NCI-H82 (cell line): Measurements from ENCODE around the gene ZNF595.
"Not testable (repeated sequence)": the region's sequence is repeated elsewhere in the genome, so short reads cannot be mapped to it uniquely, and the experiment has no call there.

ENCODE experiments used
- DNase-seq: peaks from one replicate; lab custom pipeline; 2025; lab: John Stamatoyannopoulos, UW

The ZNF595 gene

DNA sequence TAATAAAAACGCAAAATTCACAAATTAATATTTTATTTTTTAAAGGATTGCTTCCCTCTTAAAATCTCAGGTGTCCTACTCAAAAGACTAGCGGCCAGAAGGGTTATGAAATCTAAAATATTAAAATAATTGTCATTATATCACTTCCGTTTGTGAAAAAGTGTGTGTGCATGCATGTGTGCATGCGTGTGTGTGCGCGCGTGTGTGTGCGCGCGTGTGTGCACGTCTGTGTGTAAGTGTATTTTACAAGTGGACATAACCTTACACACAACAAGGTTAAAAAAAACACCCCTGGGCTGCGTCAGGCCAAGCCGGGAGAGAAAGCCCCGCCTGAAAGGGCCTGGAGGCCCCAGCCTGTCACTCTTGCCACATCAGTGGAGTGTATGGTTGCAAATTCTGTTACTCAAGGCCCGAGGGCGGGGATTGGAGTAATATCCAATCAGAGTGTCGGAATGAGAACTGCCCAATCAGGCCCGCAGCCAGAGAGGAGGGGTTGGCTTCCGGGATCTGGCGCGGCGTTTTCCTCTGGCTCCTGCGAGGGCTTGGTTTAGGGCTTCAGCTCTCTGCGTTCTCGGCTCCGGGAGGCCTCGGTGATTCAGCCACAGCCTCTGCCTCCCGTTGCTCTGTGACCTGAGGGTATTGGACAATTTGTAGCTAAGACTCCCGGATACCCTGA lies at the start of gene ZNF595:
ZNF595 (plus strand) TSS at position 518 of the 676 bp plus-strand sequence. CDS start 168 bp downstream, outside the sequence.
- DNase-seq: not testable (repeated sequence)

- DNase-seq: not testable (repeated sequence)
Measured at GRCh38 chr4:9937-10870, 42.9 kb upstream of the ZNF595 start.

GRCh38 chr4:11095-11815 lies 41.9 kb upstream of the ZNF595 start:
- DNase-seq: not testable (repeated sequence)

- DNase-seq: not testable (repeated sequence)
Measured at GRCh38 chr4:11816-12417, 41.2 kb upstream of the ZNF595 start.

DNA sequence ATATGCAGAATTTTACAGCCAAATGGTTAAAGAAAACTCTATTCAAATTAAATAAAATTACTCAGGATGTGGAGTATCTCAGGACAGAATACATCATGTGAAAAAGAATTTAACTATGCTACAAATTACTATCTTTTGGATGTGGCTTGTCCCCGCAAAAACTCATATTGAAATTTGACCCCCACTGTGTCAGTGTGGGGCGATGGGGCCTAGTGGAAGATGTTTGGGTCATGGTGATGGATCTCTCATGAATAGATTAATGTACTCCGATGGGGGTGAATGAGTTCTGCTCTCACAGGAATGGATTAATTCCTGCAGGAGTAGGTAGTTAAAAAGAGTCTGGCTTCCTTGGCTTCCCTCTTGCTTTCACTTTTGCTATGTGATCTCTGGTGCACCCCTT lies 35.0 kb upstream of the ZNF595 start:
- not testable (repeated sequence) for DNase-seq

- DNase-seq: not testable (repeated sequence)
Measured at GRCh38 chr4:18589-18988, 34.5 kb upstream of the ZNF595 start.

- DNase-seq: not testable (repeated sequence)
Measured at GRCh38 chr4:22882-23281, 30.2 kb upstream of the ZNF595 start.

DNA sequence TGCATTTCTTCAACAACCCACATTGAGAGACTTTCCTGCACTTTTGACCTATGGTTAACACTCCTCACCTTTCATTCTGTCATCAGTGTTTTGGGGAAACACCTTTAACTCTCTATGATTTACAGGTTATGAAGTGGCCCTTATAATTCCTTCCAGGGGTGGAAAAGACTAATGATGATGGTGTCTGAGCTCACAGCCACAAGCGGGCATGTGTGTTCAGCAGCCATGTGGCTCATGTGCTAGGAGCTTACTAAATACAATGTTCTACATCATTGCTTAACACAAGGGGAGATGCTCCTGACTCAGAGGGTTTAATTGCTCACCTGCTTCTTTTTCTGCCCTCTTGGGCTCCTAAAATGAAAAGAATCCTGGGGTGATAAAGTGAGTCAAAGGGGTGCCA lies 28.8 kb upstream of the ZNF595 start:
- not testable (repeated sequence) for DNase-seq

DNA sequence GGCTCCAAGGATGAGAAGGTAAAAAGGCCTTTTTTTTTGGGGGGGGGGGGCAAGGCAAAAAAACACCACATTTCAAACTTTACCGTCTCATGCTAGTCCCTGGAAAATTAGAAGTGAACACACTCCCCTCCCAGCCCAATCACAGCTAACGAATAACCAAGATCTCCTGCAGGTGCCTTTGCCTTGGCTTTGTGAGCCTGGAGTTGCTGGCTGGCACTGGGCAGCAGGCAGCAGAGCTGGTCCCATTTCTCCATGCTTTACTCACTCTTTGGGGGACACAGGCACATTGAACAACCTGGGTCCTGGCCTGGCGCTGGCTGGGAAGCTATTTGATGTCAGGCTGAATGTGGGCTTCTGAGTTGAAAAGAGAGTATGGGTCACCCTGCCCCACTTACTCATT lies 25.6 kb upstream of the ZNF595 start:
- not testable (repeated sequence) for DNase-seq

GRCh38 chr4:28767-29542 lies 24.2 kb upstream of the ZNF595 start:
- not testable (repeated sequence) for DNase-seq

GRCh38 chr4:33314-33713 lies 19.8 kb upstream of the ZNF595 start:
- DNase-seq: not testable (repeated sequence)

DNA sequence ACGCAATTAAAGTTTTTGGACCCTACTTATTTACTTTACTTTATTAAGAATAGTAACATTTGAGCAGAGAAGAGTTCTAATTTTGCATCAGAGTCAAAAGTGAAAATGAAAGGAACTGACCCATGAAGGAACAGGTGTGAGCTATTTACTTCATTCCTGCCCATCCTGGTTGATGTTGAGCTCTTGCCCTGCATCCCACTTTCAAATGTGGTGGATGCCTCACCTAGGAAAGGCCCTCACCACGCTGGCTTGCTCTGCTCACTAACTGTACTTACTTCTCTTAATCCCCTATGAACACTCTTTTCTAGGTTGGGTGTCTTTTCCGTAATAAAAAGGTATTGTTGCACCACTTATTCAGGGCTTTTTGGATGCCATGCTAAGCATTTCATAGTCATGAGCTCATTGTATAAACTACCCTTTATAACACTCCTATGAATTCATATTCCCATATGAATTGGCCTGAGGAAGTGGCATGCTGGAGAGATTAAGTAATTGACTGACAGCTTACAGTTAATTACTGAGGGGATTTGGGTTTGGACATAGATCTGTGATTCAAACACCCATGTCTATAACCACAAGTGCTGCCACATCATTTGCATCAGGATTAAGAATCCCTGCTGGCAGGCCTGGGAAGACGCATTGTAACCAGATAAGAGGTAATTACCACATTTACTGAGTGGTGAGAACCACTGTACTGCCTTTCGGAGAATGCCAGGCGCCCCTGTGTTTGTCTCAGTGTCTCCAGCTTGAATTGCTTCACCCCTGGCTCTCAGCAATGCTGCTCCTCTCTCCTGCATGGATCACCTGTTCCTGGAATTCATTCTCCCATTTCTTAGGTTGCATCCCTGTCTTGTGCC lies 16.3 kb upstream of the ZNF595 start:
- DNase-seq: not testable (repeated sequence)

DNA sequence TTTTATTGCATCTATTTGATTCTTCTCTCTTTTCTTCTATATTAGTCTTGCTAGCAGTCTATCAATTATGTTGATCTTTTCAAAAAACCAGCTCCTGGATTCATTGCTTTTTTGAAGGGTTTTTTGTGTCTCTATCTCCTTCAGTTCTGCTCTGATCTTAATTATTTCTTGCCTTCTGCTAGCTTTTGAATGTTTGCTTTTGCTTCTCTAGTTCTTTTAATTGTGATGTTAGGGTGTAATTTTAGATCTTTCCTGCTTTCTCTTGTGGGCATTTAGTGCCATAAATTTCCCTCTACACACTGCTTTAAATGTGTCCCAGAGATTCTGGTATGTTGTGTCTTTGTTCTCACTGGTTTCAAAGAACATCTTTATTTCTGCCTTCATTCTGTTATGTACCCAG lies 14.9 kb upstream of the ZNF595 start:
- DNase-seq: not testable (repeated sequence)

- DNase-seq: not testable (repeated sequence)
Measured at GRCh38 chr4:43375-43774, 9.7 kb upstream of the ZNF595 start.

DNA sequence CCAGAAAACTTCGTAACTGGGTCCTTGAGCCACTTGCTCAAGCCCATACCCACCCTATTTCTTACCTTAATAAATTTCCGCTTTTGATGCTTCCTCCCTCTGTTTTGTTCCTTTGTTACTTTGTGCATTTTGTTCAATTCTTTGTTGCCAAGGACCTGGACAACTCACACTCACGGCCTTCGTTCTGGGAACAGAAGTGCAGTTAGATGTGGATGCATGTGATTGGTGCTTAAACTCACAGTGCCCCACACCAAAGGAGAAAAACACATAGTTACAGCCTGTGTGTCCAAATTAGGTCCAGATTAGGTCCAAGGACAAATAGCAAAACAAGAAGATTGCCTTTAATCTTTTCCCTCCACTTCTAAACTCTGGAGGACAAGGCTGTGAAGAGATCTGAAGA lies 1.9 kb upstream of the ZNF595 start:
- DNase-seq: not testable (repeated sequence)

GRCh38 chr4:51655-52277 lies 1.4 kb upstream of the ZNF595 start:
- not testable (repeated sequence) for DNase-seq

DNA sequence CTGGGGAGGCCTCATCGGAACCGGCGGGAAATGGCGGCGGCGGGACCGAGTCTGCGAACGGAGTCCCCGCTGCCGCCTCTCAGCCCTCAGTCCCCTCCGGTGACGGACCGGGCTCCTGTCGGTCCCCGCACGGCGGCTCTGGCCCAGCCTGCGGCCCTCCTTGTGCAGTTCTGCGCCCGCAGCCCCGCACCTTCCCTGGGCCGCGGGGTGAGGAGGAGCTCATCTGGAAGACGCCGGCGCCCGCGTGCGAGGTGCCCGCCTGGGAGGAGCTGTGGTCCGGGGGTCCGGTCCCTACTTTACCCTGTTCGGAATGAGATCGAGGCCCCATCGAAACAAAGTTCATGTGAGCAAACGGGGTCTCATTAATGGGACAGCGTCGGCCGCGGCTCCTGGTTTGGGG lies 400 bp downstream of the ZNF595 start:
- not testable (repeated sequence) for DNase-seq

DNA sequence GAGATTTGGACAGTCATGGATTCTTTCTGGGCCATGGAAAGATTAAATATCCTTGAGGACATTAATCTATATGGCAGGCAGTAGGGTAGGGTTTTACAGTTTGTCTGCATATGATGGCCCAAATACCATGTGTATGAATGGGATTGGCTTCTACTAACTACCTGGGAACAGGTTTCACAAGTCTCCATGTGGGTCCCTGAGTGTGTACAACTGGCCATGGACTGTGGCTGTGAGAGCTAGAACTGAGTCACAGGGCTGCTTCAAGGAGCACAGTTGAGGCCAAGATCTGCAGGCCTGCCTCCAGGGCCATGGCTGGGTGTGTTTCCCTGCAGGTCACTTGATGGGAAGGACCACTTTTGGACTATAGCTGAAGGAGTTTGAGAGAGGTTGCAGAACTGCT lies 11.6 kb downstream of the ZNF595 start:
- not testable (repeated sequence) for DNase-seq

DNA sequence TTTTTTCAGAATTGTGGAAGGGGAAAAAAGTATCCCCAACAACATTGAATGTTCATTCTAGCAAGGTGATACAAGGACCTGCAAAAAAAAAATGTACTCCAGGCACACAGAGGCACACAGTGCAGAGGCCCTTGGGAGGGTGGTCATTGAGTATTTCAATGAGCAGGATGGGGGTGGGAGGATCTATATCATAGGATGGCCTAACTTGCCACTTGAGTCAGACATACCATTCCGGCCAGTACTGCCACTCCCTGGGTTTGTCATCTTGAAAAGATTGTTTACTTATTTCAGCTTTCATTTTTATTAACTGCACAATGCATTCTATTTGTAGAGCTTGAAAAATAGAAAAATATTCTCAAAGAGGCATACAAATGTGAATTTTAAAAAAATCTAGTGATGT lies 18.7 kb downstream of the ZNF595 start:
- no peak for DNase-seq

GRCh38 chr4:85951-86350 lies 32.8 kb downstream of the ZNF595 start:
- DNase-seq: no peak
